CD4-positive, alpha-beta T cell treated with Interferon alpha-2 for 1 hour (primary cell): Measurements from ENCODE around the gene CD38.

Source experiments
- DNase-seq, 2 donors: peaks; one replicate each; pipeline ENCODE4 v3.0.0-alpha.2; 2020 to 2022

The CD38 gene

DNA sequence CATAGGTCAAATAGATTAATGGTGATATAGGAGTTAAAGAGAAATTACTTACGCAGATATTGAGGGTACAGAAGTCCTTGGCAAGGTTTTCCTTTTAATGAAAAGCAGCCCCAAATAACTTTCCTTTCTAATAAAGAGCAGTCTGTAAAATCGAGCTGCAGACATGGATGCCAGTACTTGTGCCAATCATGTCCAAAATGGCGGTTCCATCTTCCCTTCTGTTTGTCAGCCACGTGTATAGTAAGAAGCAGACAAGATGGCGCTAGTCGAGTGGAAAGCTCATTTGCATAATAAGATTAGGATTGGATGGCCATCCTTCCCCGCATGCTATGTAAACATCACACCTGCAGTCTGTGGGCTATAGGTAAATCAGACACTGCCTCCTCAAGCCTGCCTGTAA is 92.0 kb downstream of the CD38 start:
- DNase-seq: no peak

DNA sequence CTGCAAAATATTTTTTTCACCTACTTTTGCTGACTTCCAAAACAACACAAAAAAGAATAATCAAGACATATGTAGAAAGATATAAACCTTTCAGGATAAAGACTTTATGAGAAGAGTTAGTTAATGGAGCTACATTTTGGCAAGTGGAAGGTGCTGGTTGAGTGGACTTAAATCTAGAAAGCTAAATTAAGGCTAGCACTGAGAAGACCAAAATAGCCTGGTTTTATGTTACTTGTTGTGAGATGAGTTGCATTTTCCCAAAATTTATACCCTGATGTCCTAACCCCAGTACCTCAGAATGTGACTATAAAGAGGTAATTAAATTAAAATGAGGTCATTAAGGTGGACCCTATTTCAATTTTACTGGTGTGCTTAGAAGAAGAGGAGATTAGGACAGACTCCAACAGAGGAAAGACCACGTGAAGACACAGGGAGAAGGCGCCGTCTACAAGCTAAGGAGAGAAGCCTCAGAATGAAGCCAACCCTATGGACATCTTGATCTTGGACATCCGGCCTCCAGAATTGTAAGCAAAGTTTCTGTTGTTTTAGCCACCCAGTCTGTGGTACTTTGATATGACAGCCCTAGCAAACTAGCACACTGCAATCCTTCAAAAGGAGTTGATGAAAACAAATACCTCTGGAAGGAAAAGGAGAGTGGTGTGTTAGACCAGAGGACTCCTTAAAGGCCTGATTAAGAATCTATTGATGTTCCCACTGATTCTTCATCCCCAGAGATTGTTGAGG is 93.0 kb downstream of the CD38 start:
- no peak for DNase-seq

DNA sequence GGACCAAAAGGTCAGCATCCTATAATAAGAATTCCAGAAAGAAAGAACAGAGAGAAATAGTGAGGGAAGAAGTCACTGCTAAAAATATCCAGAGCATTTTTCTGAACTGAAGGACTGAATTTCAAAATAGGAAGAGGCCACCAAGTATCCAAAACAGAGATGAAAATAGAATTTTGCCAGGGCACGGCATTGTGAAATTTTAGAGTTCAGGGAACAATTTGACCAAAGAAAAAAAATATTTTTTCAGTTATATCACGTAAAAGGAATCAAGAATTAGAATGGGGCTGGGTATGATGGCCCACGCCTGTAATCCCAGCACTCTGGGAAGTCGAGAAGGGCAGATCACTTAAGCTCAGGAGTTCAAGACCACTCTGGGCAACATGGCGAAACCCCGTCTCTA is 95.0 kb downstream of the CD38 start:
- DNase-seq: no peak

DNA sequence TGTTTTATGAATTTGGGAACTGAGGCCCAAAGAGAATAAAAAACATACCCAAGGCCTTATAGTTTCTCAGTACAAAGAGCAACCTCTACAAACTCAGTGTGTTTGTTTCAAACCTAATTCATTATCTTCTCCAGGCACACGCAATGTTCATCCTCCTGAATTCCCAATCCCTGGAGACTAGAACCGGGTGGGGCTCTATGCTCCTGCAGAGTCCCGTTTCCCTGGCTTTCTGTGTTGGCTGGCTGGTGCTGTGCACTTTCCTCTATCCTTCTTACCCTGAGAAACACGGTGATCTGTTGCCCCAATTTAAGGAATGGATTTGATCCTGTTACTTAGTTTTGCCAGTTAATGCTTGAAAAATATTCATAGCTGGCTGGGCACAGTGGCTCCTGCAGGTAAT is 96.5 kb downstream of the CD38 start:
- no peak for DNase-seq

DNA sequence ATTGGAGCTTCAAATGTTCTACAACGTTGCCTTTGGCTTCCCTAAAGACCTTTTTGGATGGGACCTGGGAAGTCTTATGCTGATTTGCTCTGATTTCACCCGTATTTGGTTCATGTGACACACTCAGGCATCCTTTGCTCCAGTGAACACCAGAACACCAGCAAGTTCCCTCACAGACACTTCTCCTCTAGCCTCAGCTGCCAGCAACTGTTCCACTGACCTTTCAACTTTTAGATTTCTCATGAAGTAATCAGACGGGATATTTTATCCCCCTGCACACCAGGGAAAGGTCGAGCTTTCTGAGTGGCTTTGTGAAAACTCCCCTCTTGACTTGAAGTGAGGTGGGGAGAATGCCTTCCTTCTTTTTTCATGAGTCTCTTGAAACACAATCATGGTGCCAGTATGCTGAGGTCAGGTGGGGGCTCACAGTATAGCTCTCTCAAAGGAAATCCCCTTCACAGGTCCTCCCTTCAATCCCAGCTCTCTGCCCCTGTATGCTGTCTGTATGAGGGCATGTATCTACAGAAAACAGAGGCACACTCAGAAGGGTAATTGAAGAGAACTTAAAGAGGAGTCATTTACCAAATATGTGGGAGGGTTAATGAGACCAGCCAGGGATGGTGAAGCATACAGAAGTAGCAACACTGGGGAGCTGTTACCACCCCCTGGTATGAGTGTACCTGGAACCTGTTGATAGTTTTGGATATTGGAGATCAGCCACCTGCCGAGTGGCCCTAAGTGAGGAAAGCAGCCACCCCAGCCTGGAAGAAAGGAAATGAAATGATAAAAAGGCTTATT is 97.7 kb downstream of the CD38 start:
- no peak for DNase-seq

DNA sequence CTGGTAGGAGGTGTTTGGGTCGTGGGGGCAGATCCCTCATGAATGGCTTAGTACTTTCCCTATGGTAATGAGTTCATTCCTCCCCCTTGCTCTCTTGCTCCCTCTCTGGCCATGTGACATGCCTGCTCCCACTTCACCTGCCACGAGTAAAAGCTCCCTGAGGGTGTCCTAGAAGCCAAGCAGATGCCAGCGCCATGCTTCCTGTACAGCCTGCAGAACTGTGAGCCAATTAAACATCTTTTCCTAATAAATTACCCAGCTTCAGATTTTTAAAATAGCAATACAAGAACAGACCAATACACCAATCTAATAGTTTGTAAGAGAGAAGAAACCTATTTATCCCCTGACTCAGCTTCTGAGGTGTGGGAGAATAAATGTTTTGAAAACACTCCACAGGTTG is 99.9 kb downstream of the CD38 start:
- DNase-seq: no peak

DNA sequence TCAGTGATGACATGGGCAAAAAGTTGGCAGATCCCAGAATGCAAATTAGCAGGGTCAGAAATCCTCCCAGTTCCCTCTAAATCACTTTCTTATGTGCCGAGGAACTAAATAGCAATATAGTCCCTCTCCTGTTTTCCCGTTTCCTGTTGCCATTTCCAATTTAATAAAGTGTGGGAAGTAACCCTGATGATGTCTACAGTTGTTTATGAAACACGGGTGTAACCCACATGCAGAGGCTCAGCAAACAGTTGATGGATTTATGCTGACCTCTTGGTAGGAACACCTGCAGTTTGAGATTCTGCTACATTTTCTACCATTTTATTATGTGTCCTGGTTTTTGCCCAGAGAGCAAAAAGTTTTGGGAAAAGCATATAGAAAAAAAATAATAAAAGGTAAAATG is 103.7 kb downstream of the CD38 start:
- DNase-seq: no peak

DNA sequence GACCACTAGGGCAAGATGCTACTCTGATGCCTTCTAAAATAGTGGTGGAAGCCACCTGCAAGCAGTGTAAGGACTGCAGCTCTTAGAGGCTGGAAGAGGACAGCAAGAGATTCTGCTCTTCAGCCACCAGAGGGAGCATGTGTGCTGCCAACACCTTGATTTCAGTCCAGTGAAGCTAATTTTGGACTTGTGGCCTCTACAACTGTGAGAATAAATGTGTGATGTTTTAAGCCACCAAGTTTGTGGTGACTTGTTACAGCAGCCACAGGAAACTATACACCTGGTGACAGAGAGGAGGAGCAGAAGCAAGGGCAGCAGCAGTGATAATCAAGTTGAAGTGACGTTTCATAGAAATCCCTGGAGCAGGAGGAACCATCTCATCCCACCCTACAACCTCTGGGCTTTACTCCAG is 104.6 kb downstream of the CD38 start:
- peak; percentile 62 to 65 for DNase-seq

DNA sequence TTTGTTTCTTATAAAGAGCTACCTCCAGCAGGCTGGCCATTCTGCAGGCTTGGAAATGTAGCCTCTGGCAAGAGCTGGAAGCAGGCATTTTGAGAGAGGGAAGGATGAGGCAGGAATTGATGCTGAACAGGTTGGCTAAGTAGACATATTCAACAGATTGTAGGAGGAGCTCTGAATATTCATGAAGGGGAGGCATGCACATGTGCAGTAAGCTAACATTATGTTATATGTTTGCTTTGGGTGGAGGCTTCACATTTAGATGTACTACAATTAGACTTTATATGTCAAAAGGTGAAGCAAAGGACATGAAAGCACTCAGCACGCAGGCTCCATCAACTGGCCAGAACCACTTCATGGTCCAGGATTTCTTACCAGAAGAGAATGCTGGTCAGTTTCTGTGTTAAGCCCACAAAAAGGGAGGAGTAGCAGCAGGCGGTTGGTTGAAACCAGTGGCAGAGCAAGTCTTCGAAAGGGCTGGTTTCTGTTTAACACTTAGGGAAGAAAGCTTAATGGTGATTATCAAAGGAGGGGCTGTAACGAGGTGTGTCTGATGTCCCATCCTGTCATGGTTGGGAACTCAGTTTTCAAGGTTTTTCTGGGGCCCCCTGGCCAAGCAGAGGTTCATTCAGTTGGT is 105.6 kb downstream of the CD38 start:
- no peak for DNase-seq

DNA sequence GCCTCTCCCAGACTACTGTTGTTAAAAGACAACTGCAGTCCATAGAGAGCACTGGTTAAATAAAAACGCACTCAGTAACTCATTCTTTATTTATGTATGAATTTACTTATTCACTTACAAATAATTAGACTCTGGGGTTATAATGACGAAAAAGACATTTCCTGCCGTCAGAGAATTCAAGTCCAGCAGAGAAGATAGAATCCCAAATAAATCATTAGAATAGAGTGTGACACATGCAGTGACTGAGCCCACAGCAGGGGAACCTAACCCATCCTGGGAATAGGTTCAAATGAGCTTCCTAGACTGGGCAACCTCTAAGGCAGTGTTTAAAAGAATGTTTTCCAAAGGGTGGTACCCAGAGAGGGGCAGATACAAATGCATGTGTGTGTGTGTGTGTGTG is 106.5 kb downstream of the CD38 start:
- no peak for DNase-seq

DNA sequence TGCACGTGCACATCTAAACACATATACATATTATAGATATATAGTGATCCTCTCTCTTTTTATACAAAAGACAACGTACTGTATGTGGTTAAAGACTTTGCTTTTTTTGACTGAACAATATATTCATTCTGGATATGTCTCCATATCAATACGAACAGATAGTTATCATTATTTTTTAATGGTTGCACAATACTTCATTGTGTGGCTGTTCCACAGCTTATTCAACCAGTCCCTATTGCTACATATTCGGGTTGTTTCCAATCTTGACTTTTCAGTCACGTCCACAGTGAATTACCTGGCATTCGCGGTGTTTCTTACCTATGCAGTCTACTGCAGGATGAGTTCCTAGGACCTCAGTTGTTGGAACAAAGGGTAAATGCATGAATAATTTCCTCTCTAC is 107.3 kb downstream of the CD38 start:
- no peak for DNase-seq

DNA sequence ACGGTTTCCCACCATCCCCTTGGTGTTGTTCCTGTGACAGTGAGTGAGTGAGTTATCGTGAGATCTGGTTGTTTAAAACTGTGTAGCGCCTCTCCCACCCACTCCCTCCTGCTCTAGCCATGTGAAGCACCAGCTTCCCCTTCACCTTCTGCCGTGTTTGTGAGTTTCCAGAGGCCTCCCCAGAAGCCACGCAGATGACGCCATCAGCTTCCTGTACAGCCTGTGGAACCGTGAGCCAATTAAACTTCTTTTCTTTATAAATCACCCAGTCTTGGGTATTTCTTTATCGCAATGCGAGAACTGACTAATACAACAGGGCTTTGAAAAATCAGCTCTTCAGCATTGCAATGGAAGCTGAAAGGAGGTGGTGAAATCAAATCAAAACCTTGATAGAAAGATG is 110.4 kb downstream of the CD38 start:
- no peak for DNase-seq

DNA sequence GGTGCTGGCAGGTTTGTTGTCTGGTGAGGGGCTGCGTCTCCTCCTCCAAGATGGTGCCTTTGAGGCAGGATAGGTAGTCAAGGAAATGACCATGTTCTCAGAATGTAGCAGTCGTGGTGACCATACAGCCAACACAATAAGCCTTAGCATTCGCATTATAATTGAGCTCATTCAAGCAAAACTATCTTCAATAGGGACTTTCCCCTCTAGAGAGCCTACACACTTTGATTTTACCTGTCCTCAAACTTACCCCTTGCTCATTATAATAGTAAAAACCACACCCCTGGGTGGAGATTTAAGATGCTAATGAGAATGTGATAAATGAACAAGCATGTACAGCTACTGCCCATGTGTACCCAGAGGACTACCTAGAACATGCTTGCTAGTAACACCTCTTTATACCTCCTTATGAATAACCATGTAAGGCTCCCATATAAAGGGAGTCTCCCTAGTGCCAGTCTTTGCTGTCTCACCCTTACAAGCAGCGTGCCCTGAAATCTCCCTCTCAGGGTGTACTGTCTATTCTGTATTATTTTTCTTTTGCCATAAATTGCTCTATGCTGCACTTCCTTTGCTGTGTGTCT is 112.2 kb downstream of the CD38 start:
- no peak for DNase-seq

DNA sequence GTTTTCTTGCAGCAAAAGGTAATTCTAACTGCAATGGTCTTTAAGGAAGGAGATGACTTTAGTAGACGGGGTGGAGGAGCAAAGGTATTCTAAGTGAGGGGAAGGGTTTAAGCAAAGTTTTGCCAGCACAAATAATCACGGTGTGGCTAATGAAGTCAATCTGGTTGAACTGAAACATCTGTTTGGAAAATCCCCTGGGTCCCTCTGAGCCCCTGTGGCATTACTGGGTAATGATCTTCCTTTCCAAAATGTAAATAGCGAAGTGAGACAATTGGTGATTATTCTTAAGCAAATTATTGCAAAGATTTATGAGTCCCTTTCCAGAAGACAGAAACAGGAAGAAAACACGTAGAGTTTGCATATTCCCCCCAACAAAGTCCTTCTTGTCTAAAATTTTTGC is 113.2 kb downstream of the CD38 start:
- DNase-seq: no peak

DNA sequence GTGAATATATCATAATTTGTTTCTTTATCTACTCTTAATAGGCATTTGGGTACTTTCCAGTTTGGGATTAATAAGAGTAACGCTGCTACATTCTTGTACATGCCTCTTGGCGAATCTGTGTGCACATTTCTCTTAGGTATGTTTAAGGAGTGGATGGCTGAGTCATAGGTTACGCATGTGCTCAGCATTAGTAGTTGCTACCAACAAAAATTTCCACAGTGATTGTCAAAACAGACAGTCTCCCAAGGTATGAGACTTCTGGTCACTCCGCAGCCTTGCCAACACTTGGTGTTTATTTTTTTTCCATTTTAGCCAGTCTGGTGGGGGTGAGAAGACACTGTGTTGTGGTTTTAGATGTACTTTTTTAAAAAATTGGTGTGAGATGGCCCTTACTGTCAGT is 115.8 kb downstream of the CD38 start:
- DNase-seq: no peak

DNA sequence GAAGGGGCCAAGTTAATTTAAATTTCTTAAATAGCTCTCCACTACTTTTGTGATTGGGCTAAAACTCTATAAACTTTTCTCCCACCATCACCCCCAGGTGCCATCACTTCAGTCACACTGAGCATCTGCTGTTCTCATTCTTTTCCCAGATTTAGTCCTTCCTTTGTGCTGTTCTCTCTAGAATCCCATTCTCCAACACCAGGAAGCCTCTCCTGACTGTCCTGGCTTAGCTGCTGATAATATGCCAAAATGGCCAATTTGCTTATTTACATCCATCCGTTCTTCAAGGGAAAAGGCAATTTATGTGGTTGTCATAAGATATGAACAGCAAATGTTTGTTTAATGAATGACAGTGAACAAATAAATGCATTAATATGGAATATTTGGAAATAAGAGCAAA is 116.3 kb downstream of the CD38 start:
- no peak for DNase-seq

DNA sequence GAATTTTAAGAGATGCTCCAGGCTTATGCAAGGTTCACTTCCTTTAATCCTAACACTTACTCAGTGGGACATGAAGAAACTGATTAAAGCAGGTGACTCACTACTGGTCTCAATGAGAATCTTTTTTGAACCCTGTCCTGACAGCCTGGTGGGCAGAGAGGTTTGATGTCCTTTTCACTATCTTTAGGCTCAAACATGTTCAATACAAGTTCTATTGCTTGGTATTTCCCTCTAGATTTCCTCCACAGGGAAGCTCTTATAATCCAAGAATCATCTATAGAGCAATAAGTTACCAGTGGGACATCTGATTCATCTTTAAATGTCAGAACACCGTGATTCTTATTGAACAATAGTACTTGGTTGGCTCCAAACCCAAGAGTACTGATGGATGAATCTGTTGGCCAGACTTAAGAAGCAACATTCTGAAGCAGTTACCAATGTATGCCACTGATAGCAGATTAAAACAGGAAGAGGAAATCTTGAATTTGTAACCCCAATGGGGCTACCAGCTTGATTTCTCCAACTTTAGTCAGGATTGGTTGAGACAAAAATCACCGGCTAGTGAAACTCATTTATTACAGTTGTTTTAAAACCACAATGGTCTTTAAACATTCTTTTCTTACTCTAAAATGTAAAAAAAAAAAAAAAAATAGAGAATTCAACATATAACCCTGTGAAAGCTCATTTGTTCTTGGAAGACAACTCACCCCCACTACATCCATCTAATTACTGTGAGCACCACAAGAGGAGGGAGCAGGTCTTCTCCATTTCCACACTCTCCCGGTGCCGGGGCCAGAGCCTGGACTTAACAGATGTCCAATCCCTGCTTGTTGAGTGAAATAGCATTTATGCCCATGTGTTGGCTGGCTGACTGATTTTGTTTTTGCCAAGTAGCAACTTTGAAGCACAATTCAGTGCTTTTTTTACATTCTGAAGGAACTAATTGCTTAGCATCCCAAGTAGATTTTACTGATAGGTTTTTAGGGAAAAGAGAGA is 117.1 kb downstream of the CD38 start:
- no peak for DNase-seq

DNA sequence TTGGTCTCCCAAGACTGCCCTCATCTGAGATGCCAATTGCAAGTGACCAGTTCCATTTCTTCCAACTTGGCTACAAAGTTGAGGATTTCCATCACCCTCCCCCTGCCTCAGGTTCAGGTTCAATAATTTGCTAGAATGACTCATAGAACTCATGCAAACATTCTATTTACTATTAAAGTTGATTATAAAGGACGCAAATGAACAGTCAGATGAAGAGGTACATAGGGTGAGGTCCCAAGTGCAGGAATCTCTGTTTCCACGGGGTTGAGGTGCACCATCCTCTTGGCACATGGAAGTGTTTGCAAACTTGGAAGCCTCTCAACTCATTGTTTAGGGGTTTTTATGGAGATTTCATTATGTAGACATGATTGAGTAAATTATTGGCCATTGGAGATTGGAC is 119.4 kb downstream of the CD38 start:
- no peak for DNase-seq

DNA sequence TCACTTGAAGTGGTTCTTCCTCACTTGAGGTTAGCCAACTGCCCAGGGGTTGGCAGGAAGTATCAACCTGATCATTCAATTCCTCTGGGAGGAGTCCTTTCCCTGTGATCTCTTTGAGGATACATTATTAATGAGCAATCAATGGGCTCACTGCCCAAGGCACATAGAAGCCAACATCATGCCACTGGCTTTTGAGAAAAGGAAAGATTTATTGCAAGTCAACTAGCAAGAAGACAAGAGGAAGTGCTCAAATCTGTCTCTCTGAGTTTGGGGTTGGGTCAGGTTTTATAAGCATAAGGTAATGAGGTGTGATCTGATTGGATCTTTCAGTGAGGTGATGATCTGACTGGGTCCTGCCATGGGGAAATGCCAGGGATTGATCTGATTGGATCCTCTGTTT is 120.8 kb downstream of the CD38 start:
- DNase-seq: no peak

DNA sequence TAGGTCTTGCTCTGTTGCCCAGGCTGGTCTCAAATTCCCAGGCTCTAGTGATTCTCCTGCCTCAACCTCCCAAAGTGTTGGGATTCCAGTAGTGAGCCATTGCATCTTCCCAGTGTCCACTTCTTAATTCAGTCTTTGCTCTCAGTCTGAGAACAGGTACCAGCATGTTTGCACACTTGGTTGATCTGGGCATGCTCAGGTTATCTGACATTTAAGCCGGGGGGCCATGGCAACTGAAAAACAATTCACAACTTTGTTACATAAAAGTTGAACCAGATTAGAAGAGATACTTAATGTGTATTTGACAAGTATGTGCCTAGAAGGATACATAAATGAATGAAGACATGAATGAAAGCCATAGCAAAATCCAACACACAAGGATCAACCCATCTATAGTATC is 121.4 kb downstream of the CD38 start:
- no peak for DNase-seq

DNA sequence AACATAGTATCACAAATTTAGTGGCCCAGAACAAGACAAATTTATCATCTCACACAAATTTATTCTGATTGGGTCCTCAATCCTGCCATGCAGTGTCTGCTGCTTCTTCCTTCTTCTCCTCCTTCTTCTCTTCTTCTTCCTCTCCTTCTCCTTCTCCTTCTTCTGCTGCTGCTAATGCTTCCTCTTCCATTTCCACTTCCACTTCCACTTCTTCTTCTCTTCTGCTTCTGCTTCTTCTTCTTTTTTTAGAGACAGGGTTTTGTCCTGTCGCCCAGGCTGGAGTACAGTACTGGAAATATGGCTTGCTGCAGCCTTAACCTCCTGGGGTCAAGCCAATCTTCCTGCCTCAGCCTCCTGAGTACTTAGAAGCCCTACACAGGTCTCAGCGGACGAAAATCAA is 122.9 kb downstream of the CD38 start:
- DNase-seq: no peak

DNA sequence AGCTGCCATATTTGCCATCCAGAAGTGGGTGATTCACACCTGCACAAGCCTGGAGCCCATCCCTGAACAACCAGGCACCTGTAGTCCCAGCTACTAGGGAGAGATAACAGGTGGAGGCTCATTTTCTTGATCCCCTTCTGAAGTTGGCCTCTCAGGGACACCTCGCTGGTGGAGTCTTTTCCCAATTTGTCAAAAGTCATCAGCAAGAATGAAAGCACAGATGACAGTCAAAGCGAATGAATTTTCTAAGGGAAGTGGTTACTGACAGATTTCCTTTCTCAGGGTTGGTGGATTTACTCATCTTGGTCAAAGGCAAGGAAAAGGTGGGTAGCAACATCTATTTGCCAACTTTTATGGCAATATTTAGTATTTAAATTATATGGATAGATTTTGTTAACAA is 123.9 kb downstream of the CD38 start:
- DNase-seq: no peak

DNA sequence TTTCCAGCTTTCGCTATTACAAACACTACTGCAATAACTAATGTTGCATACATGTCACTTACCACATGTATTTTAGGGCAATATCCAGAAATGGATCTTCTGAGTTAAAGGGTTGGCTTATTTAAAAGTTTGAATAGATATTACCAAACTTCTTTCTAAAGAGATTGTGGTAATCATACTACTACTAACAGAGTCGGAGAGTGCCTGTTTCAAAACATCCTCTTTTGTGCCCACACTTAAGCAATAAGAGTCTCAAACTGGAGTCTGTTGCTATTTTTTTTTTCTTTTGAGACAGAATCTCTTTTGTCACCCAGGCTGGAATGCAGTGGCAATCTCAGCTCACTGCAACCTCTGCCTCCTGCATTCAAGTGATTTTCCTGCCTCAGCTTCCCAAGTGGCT is 124.6 kb downstream of the CD38 start:
- DNase-seq: no peak
